ENCODE measurements around the gene ZSWIM6.

DNA sequence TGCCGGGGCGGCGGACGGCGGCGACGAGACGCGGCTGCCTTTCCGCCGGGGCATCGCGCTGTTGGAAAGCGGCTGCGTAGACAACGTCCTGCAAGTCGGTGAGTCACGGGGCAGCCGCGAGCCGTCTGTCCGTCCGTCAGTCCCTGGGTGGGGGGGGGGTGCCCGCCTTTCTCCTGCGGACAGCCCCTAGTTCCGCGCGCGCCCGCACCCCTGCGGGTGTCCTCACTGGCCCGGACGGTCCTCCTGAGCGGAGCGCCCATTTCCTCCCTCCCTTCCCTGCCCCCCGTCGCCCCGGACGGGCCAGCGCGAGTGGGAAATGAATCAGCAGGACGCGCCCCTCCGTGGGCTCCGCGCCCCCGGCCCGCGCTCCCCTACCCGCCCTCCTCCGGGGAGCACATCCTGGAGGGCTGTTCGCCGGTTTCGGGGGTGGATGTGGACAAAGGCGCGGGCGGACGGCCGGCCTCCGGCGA lies 828 bp downstream of the ZSWIM6 start:
- TF ChIP-seq, protein P1, sequence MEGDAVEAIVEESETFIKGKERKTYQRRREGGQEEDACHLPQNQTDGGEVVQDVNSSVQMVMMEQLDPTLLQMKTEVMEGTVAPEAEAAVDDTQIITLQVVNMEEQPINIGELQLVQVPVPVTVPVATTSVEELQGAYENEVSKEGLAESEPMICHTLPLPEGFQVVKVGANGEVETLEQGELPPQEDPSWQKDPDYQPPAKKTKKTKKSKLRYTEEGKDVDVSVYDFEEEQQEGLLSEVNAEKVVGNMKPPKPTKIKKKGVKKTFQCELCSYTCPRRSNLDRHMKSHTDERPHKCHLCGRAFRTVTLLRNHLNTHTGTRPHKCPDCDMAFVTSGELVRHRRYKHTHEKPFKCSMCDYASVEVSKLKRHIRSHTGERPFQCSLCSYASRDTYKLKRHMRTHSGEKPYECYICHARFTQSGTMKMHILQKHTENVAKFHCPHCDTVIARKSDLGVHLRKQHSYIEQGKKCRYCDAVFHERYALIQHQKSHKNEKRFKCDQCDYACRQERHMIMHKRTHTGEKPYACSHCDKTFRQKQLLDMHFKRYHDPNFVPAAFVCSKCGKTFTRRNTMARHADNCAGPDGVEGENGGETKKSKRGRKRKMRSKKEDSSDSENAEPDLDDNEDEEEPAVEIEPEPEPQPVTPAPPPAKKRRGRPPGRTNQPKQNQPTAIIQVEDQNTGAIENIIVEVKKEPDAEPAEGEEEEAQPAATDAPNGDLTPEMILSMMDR (IDR thresholded peaks at IDR 0.05), result no peak
- TF ChIP-seq POLR2A (IDR thresholded peaks at IDR 0.05), result no peak

All from stomach (tissue), 4 donors.